AG04450 (cell line): ENCODE measurements around the gene ZC3H4. TPM values are rescaled to one million over a fixed set of nuclear protein-coding genes. Genes with fewer than 3 reads are reported as not detected.

Source experiments
- CTCF ChIA-PET: fragments of 300-600, 350-600 bp; formaldehyde crosslinking; extraction: SDS; loops from one replicate; lab custom pipeline; 2022; ENCODE audit warnings: antibody characterized with exemption, inconsistent platforms; lab: Charles Lee
- POLR2A ChIA-PET: fragments of 350-600 bp; formaldehyde crosslinking; extraction: SDS; loops from one replicate; lab custom pipeline; 2021; ENCODE audit warnings: antibody characterized with exemption, inconsistent platforms; lab: Yijun Ruan, JAX
- DNase-seq: peaks from one replicate; pipeline ENCODE4 v3.0.0-alpha.2; 2011; ENCODE audit warnings: low read depth, low spot score
- H3K27ac ChIP-seq: one replicate; pipeline ENCODE4 v1.5.1; 2012; ENCODE audit warnings: low read depth, low read length, control low read depth
- H3K27me3 ChIP-seq: one replicate; pipeline ENCODE4 v1.6.0; 2012; ENCODE audit warnings: low read length; ENCODE audit not compliant: control insufficient read depth, insufficient read depth
- H3K4me3 ChIP-seq: 2 replicates; pipeline ENCODE4 v1.5.1; 2011; ENCODE audit warnings: mild to moderate bottlenecking, low read depth, low read length, control low read depth
- H3K9me3 ChIP-seq: 2 replicates; pipeline ENCODE4 v1.5.1; 2012; ENCODE audit warnings: low read length; ENCODE audit not compliant: control insufficient read depth, insufficient read depth
- CTCF ChIP-seq: IDR thresholded peaks from 2 replicates; pipeline ENCODE4 v1.5.1; 2011; ENCODE audit warnings: low read depth, low read length, control low read depth, inconsistent platforms
- polyA plus RNA-seq: library from polyadenylated mRNA; depleted of rRNA; stranded (reverse); fragments of >200 nt; gene quantifications from 2 replicates; pipeline ENCODE4 v1.2.3, GENCODE V29; 2011

Gene ZC3H4
- polyA plus RNA-seq, 1 experiment, result 4.9 TPM

- CTCF ChIA-PET, result interaction anchor here (1.4 to 1.6 kb wide), 2 partner anchors 9 to 10 kb away, joined by 5 to 7 read pairs; no protein-coding TSS in a partner anchor
- H3K4me3 ChIP-seq, result no peak overlapping the region
- H3K9me3 ChIP-seq, result 0 out of 2 replicates have a peak, but pooled peaks cover 3% of the 10 kb centered on the region
- no peak for TF ChIP-seq CTCF
- POLR2A ChIA-PET, result no interaction called here
- H3K27ac ChIP-seq, result no peak overlapping the region
- no peaks in the 10 kb centered on the region for H3K27me3 ChIP-seq
- DNase-seq, result no peak
Measured at GRCh38 chr19:47044946-47045866, 68.4 kb downstream of the ZC3H4 start.

GRCh38 chr19:47040869-47041268, 72.7 kb downstream of the ZC3H4 start:
- CTCF ChIA-PET, result no interaction called here
- POLR2A ChIA-PET, result no interaction called here
- H3K9me3 ChIP-seq, result no peaks in the 10 kb centered on the region
- DNase-seq, result no peak
- no peak for TF ChIP-seq CTCF
- H3K27me3 ChIP-seq, result no peaks in the 10 kb centered on the region
- H3K27ac ChIP-seq, result no peak overlapping the region
- no peak overlapping the region for H3K4me3 ChIP-seq

- H3K4me3 ChIP-seq, result no peak overlapping the region
- H3K9me3 ChIP-seq, result no peaks in the 10 kb centered on the region
- H3K27ac ChIP-seq, result no peak overlapping the region
- TF ChIP-seq CTCF, result no peak
- CTCF ChIA-PET, result interaction anchor here (5.7 kb wide), 1 partner anchor 27 kb away, joined by 46 read pairs; no protein-coding TSS in a partner anchor
- DNase-seq, result no peak
- POLR2A ChIA-PET, result no interaction called here
- H3K27me3 ChIP-seq, result no peaks in the 10 kb centered on the region
Measured at GRCh38 chr19:47039239-47039874, 74.2 kb downstream of the ZC3H4 start.

- H3K27me3 ChIP-seq, result no peaks in the 10 kb centered on the region
- no peak overlapping the region for H3K27ac ChIP-seq
- no peak overlapping the region for H3K4me3 ChIP-seq
- no peak for TF ChIP-seq CTCF
- ChIA-PET CTCF (interaction anchor here (0.6 to 5.7 kb wide), 2 partner anchors 25 to 138 kb away, joined by 4 to 46 read pairs; no protein-coding TSS in a partner anchor), POLR2A (no interaction called here)
- no peaks in the 10 kb centered on the region for H3K9me3 ChIP-seq
- DNase-seq, result no peak
Measured at GRCh38 chr19:47037766-47038165, 75.8 kb downstream of the ZC3H4 start.
